Amniotic epithelial cell (primary cell): ENCODE data around the gene EFTUD2.
"Not testable (repeated sequence)": the region's sequence is repeated elsewhere in the genome, so short reads cannot be mapped to it uniquely, and the experiment has no call there.

Experiments
- DNase-seq: peaks from one replicate; pipeline ENCODE4 v3.0.0-alpha.2; 2010; ENCODE audit warnings: low read depth

EFTUD2 gene

GRCh38 chr17:44808656-44809388 is 90.4 kb downstream of the EFTUD2 start:
- DNase-seq: not testable (repeated sequence)

- no peak for DNase-seq
These were observed 91.1 kb downstream of the EFTUD2 start for GRCh38 chr17:44808156-44808555.

DNA sequence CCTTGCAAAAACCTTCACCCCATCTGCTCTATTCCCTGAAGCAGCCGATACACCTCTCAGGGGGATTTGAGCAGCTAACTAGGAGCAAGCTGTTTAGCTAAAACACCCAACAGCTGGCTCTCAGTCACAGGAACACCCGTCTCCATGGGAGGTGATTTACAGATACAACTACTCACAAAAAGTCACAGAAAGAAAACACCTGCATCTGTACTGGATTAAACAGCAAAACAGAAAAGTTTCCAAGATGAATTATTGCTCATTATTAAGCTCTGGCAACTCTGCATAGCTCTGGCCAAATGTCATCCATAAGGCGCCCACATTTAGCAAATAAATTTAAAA is 91.5 kb downstream of the EFTUD2 start:
- DNase-seq: no peak

GRCh38 chr17:44807093-44807816 is 92.0 kb downstream of the EFTUD2 start:
- DNase-seq: no peak

DNA sequence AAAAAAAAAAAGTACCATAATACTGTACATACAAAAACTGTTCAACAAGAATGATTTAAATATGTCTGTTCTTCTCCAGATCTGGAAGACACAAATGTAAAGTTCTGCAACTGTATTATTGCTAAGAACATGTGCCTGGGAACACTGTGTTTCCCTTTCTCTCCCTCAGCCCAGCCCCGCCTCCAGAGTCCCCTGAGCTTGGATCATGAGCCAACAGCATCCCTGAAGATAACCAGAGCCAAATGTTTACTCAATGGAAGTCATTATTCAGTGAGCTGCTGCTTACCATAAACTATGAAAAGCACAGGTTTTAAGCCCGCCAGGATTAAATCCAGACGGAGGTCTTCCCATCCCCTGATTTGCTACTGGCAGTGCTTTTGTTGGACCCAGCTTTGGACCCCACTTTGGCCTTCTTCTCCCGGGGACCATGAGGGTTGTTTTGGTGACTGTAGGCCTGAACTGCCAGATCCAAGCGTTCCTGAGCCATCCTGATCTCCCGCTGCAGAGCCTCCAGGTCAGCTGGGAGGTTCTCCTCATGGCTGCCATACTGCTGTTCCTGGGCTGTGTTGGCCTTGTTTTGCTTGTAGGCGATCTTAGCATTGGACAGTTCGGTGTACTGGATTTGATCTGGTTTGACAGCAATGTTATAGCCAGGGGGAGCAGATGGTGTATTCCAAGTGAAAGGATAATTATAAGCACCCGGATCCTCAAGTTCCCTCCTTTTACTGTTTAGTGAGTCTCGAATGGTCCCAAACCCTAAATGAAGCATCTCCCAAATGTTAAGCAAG is 94.7 kb downstream of the EFTUD2 start:
- DNase-seq: peak; percentile 87

GRCh38 chr17:44801880-44802279 is 97.4 kb downstream of the EFTUD2 start:
- no peak for DNase-seq
